ENCODE measurements around the gene MBD4.
"Not testable (repeated sequence)": the region's sequence is repeated elsewhere in the genome, so short reads cannot be mapped to it uniquely, and the experiment has no call there.

Gene MBD4

DNA sequence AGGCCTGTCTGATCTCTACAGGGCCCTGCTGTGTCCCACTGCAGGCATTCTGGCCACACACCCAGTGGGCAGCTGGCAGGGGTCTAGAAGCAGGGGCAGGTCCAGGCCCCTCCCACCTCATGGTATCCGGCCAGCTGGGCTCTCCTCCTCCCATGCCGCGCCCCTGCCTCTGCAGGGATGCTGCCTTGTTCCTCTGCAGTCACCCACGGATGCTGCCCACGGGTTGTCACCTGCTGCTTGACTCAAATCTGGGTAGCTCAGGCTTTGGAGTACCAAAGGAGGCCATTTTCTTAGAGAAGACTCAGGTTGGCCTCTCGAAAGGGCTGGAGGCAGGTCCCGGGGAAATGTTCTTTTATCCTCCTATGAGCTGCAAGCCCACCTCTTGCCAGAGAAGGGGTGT lies 36.3 kb downstream of the MBD4 start:
- DNase-seq, result no peak

DNA sequence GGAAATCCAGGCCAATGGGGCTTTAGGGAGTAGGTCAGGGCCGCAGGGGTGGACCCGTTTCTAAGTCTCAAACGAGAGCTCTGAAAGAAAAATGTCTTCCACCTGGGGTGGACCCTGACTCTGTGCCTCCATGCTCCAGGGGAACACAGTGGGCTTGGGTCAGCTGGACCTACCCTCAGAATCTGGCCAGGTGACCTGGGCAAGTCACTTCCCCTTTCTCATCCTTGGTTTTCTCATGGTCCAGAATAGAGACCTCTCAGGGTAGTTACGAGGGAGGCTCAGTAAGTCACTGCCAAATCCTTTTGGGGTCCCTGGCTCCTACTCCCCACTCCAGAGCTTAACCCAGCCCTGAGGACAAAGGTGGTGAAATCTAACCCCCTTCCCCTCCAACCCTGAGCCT lies 37.1 kb downstream of the MBD4 start:
- DNase-seq, result no peak

DNA sequence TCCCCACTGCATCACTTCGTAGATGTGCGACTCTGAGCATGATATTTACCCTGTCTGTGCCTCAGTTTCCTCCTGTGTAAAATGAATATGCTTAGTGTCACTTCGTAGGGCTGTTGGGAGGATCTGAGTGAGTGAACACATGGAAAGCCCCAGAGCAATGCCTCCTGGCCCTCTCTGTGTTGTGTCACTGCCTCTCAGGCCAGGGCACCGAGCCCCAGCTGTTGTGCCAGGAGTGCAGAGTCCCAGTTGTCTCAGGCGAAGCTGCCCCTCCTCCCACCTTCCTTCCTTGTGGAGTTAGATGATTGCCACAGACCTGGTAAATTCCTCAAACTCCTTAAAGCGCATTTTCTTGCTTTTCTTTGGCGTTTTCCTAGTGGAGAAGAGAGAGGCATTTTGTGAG lies 37.5 kb downstream of the MBD4 start:
- DNase-seq, result no peak

DNA sequence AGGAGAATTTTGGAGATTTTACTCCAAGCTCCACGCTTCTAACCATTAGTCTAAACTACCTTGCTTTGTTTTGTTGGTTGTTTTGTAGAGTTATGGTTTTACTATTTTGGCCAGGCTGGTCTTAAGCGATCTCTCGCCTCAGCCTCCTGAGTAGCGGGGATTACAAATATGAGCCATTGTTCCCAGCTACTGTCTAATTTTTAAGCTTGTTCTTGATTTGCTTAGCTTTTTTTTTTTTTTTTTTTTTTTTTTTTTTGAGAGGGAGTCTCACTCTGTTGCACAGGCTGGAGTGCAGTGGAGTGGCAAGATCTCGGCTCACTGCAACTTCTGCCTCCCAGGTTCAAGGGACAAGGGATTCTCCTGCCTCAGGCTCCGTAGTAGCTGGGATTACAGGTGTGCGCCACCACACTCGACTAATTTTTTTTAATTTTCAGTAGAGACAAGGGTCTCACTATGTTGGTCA lies 39.8 kb downstream of the MBD4 start:
- no peak for DNase-seq

DNA sequence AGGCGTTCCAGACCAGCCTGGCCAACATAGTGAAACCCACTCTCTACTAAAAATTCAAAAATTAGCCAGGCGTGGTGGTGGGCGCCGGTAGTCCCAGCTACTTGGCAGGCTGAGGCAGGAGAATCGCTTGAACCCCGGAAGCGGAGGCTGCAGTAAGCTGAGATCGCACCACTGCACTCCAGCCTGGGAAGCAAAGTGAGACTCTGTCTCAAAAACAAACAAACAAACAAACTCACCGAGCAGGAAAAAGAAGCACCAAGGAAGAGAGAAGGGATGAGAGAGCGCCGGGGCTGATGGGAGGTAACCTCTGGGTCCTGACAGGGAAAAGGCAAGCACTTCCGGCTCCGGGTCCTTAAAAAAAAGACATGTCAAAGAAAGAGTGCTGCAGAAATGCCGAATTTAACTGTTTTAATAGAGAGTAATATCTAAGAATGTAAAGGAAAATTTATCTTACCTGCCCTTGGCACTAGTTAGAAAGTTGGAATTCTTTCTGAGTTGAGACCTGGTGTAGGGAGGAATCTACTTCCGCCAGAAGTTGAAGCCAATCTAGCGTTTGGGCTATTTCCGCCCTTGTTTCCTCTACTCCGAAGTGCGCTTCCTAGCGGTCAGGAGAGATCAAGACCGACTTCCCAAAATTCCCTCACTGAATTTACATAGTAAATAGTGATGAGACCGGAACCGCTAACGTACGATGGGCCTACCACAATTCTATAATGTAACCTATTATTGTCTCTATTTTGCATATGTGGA lies 40.4 kb downstream of the MBD4 start:
- DNase-seq, result peak; percentile 83

DNA sequence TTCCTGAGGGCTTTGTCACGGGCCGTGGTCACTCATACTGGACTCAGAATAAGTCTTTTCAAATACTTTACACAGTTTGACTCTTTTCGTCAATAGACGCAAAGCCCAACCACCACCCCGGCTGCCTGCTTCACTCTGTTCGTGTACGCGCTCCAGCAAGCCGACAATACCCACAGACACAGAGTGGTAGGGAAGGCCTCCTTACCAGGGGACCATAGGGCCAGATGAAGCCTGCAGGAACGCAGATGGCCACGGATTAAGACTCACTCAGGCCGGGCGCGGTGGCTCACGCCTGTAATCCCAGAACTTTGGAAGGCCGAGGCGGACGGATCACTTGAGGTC lies 41.0 kb downstream of the MBD4 start:
- no peak for DNase-seq

DNA sequence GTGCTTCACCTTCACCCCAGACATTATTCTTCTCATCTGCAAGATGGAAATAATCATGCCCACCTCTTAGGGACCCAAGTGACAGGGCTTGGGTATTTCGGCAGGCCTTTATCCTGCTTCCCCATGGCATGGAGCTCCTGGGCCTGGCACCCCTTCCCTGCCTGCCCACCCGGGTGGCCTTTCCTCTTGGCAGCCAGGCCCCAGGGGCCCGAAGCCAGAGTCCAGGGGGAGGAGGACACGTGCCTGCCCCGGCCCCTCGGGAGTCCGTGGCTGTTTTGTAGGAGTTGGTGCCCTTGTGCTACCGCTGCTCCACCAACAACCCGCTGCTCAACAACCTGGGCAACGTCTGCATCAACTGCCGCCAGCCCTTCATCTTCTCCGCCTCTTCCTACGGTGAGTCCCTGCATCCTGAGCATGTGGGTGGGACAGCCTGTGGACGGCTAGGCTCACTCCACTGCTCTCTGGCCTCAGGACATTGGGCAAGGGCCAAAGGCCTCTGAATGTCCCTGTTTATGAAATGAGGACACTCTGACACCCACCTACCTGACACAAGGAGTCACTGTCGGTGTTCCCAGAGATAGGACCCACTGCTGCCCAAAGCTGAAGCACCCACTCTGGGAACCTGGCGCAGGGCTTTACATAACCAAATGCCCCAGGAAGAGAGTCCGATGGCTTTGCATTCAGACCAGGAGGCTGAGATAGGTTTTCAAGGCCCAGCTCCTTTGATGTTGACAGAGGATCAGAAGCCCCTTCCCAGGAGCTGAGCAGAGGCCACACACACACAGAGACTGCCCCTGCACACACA lies 45.8 kb downstream of the MBD4 start:
- DNase-seq, result not testable (repeated sequence)

DNA sequence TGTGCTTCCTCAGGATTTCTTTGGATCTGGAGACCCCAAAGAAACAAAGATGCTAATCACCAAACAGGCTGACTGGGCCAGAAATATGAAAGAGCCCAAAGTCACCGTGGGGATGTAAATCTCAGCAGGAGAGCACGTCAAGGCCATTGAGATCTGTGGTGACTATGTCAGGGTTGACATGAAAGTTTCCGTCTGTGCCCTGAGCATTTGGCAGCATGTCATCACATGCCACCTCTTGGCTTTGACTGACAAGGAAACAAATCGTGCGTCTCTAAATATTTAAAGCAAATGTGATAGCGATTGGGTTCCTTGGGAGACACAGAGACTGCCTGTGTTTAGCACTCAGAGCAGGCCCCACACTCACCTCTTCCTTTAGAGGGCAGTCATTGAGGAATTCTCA lies 46.5 kb downstream of the MBD4 start:
- DNase-seq, result no peak

DNA sequence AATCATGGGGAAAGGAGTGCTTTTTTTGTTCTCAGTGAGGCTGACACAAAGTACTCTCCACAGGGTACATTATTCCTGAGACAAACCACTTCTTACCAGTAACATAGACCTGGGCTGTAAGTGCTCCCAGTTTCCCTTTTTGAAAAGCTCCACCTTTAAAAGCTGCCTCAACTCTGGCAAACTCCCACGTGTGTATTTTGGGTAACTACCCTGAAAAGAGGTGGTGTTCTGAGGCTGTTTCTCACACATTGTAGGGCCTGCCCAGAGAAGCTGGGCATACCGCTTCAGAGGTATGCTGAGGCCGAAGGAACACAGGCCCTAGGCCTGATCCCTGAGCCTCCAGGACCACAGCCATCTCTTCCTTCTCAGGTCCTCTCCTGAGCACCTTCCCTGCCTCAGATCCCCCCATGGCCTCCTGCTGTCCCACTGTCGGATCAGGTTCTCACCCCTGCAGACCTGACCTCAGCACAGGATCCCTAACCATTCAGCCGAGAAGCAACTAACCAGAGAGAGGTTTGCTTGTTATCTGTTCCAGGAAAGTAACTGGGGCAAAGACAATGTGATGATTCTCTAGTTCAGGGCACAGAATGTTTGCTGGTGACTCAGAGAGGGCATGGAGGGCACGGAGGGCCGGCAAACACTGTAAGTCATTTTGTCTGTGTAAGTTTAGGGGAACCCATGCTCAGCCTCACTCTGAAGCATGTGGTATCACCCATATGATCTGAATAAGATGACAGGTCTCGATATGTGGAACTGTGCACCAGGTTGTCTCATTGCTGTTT lies 47.5 kb downstream of the MBD4 start:
- DNase-seq, result not testable (repeated sequence)

DNA sequence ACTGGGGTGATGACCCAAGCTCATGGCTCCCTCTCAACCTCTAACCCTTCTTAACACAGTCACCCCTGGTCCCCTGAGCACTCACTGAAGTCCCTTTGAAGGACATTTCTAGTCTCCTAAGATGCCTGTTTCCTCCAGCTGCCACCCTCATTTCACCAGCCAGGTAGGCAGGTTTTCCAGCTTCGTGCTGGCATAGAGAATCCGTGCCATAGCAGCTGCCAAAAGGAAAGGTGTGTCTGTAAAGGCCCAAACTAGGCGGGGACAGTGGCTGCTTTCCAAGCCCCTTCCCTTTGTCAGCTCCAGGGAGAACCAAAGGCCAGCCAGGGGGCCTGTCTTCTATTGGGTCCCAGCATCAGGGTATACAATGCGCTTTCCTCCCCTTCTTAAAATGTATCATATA lies 48.2 kb downstream of the MBD4 start:
- DNase-seq, result not testable (repeated sequence)

DNA sequence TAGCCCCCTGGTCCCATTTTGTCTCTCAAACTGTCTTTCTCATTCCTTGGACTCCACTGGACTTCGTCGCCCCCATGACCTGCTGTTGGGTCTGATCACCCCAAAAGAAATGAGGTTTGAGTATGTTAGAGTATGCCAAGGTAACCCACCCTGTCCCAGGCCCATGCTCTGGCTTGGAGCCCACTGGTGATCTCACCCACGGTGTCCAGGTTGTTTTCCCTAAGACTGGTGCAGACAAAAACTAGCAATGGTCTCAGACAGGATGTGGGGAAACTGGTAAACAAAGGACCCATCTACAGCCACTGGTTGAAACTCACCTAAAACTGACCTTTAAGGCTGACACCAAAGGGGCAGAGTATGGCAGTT lies 50.2 kb downstream of the MBD4 start:
- no peak for DNase-seq

DNA sequence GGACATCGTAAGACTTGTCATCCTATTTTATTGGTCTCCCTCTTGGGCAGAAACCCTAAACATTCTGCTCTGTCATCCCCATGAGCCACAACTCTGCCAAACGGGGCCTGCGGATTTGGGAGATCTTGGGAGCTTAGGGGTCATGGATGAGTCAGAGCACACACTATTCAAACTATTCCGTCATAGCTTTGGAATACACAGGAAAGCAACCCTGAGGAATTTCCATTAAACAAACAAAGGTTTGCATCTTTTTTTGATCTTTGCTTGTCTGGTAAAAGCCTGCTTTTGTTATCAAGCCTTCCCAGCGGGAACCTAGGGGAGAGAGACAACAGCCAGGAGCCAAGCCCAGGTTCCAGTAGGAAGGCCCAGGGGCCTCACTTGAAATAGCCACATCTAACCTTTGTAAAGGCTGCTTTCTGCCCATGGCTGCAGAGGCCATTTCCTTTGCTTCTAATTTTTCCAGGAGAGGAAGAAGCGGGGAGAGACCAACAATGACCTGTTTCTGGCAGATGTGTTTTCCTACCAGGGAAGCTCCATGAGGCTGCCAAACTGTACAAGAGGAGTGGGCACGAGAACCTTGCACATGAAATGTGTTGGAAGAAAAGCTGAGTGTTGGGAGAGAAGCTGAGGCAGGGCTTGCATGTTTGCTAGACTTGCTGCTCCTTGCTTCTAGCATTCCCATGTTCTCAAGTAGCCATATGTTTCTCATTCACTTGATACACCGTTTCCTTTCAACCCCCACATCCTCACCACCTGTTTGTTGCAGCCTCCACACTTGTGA lies 50.8 kb downstream of the MBD4 start:
- DNase-seq, result not testable (repeated sequence)

DNA sequence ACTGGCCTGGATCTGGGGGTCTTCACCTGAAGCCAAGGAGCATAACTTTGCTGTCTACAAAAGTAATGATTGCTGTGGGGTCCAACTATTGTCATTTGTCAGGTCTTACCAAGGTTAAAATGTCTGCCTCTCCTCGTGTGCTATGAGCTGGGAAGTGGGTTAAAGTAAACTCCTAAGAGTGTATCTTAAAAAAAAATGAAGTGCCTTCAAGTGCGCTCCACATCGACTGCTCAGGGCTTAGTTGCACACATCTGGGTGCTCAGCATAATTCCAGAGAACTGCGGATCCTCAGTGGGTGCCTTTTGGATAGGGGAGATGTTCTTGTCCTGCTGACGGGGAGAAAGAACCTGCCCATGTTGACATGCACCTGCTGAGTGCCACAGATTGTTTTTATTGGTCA lies 52.3 kb downstream of the MBD4 start:
- DNase-seq, result no peak

DNA sequence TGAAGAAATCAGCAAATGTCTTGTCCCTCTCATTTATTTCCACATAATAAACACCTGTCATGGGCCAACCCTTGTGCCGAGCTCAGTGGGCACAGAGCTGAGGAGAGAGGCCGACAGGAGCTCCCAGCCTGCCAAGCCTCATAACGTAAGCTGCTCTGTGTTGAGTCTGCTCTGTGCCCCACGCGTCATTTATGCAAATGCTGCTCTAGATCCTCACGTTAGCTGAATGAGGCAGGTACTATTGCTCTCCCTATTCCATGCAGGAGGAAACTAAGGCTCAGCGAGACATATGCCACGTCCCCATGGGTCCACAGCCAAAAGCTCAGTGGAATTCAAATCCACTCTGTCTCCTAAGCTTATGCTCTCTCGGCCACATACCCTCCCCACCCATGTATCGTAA lies 52.8 kb downstream of the MBD4 start:
- DNase-seq, result no peak

DNA sequence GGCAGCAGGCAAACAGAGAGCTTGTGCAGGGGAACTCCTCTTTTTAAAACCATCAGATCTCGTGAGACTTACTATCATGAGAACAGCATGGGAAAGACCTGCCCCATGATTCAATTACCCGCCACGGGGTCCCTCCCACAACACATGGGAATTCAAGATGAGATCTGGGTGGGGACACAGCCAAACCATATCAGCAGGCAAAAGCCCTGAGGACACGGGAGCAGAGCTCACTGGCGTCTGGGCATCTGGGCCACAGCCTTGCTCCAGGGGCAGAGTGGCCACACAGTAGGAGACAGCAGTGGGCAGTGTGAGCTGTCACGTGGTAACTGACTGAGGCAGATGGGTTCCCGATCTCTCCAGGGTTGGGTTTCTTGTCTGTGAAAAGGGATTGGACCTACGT lies 54.2 kb downstream of the MBD4 start:
- not testable (repeated sequence) for DNase-seq

DNA sequence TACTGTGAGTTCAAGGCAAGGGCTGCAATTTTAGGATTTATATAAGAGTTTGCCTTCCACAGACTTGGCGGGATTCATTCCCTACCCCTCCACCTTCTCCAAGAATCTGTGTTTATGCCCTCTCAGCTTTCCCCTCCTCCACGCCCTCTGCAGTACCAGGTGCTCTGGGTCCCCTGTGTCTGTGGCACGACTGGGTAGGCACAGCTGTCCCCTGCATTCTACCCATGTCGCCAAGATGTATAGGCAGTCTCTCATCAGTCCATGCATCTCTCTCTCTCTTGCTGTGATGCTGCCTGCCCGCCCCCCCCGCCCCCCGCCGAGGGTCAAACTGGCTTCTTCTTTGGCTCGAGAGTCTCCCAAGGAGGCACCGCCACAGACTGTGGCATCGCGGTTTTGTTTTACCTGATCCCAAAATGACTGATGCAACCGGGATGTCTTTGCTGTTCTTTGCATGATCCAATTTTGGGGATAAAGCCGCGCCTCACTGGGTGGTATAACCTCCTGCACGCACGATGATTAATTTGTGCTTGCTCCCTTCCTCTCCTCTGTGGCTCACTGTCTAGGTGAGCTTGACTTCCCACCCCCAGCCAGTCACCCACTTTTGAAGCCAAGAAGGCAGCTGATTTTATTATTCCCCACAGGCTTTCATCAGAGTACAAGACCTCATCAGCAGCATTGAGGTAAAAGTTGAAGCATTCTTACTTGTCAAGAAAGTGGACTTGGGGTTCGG lies 55.0 kb downstream of the MBD4 start:
- DNase-seq, result no peak

DNA sequence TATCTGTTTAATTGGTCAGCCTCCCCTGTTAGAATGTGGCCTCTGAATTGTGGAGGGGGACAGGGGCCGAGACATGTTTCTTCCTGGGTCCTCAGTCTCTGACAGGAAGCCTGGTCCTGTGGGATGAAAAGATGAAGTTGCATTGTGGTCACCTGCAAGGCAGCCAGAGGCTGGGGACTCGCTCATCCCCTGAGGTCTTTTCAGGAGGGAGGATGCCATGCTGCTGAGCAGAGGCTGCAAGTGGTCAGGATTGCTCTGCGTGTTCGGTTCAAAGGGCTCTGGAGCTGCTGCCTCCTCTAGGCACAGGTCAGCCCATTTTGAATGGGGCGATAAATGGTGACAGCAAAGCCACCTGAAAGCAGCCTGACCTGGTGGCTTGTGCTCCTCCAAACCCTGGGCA lies 55.6 kb downstream of the MBD4 start:
- not testable (repeated sequence) for DNase-seq

DNA sequence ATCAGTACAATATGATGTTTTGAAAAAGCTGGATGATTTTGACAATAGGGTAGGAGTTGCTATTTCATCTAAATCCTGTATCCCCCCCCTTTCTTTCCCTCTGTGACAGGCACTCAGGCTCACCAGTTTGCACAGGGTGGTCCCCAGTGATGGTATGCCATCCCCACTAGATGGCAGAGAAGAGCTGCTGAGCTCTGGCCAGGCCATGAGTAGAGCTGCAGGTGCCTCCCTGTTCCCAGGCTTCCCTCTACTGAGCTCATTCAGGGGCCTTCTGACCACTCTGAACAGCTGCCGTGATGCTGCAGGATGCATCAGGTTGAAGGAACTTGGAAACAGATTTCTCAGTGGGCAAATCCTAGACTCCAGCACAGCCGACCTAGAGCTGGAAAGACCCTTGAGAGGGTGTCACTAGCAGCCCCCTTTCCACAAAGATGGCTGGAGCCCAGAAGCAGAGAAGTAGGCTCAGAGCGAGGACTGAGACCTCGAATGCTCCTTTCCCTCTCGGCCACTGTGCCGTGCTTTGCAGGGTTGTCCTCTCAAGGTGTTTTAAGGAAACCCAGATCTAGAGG lies 56.4 kb downstream of the MBD4 start:
- DNase-seq, result peak; percentile 71

DNA sequence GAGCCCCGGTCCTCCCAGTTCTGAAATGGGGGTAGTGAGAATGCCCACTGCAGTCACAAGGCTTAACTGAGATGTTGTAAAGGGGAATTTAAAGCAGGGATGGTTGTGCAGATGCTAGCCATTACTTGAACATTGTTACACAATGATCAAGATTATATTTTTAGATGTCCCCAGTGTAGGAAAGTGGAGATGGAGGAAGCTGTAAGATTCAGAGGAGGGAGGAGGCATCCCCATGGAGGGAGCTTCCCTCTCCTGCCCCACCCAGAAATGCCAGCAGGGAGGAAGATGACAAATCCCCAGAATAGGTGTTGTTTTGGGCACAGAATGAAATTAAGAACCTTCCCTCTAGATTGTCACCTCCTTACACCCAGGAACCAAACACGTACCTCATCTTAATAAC lies 57.4 kb downstream of the MBD4 start:
- no peak for DNase-seq

Data from activated CD8-positive, alpha-beta memory T cell treated with anti-CD3 and anti-CD28 coated beads for 24 hours (primary cell).